ENCODE data around the gene PAPSS1. TPM values are rescaled to one million over a fixed set of nuclear protein-coding genes. Genes with fewer than 3 reads are reported as not detected.

PAPSS1 gene
- total and polyA plus RNA-seq, 10 of the 15 experiments (the other 5 are each of a cell fraction or from before 2014, with no cell fraction given), result 22.6 to 73.0 (median 30.6) TPM

DNA sequence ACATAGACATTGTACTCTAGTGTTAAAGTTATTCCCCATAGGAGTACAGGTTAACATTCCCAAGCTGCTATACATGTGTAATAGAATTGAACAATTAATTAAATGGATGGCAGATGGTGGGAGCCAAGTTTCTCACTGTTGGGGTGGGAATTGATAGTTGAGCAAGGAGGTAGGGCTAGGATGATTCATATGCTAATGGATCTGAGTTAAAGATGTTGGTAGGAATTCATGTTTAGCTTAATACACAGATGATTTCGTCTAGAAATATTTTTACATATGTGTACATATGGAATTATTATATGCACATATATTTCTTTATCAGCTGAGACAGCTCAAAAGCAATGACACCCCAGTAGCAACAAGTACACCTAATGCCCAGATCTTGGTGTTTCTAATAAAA lies 26.1 kb upstream of the PAPSS1 start (continued):
- TF ChIP-seq, protein P1, sequence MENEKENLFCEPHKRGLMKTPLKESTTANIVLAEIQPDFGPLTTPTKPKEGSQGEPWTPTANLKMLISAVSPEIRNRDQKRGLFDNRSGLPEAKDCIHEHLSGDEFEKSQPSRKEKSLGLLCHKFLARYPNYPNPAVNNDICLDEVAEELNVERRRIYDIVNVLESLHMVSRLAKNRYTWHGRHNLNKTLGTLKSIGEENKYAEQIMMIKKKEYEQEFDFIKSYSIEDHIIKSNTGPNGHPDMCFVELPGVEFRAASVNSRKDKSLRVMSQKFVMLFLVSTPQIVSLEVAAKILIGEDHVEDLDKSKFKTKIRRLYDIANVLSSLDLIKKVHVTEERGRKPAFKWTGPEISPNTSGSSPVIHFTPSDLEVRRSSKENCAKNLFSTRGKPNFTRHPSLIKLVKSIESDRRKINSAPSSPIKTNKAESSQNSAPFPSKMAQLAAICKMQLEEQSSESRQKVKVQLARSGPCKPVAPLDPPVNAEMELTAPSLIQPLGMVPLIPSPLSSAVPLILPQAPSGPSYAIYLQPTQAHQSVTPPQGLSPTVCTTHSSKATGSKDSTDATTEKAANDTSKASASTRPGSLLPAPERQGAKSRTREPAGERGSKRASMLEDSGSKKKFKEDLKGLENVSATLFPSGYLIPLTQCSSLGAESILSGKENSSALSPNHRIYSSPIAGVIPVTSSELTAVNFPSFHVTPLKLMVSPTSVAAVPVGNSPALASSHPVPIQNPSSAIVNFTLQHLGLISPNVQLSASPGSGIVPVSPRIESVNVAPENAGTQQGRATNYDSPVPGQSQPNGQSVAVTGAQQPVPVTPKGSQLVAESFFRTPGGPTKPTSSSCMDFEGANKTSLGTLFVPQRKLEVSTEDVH (IDR thresholded peaks at IDR 0.05; ENCODE audit: low read depth, partially characterized antibody), result no peak
- TF ChIP-seq, protein P2, sequence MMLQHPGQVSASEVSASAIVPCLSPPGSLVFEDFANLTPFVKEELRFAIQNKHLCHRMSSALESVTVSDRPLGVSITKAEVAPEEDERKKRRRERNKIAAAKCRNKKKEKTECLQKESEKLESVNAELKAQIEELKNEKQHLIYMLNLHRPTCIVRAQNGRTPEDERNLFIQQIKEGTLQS (IDR thresholded peaks at IDR 0.05; ENCODE audit: borderline replicate concordance, extremely low read depth, low read depth, low read length), result no peak
- TF ChIP-seq ZBTB4 (CRISPR knock-in tag; IDR thresholded peaks at IDR 0.05) (no peak), ZSCAN29 (IDR thresholded peaks at IDR 0.05) (no peak), CHD1 (IDR thresholded peaks at IDR 0.05; ENCODE audit: low read depth, low read length) (no peak), ATF2 (IDR thresholded peaks at IDR 0.05; ENCODE audit: low read length) (no peak)
